ENCODE results near the gene PIK3CD. TPM values are rescaled to one million over a fixed set of nuclear protein-coding genes. Genes with fewer than 3 reads are reported as not detected.

Gene PIK3CD
- total and polyA plus RNA-seq, 2 experiments from 2014 or later, result 6.6 to 32.1 TPM

DNA sequence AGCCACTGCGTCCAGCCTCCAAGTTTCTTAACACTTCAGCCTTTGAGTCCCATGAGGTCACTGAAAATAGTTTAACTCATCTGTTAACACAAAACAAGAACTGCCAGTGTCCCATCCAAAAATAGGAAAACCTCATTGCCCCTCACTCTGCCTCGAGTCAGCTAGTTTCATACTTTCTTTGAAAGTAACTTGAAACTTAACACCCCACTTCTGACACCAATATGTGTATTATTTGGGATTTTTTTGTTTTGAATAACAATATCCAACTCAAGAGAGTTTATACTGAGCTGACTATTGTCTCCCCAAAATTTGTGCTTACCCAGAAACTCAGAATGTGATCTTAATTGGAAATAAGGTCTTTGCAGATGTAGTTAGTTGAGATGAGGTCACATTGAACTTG, 16.9 kb upstream of the PIK3CD start:
- no peaks in the 10 kb centered on the region for H3F3A ChIP-seq (replicated peaks; ENCODE audit: low read depth)
- Mint-ChIP-seq H3K27ac (no peak overlapping the region), H3K27me3 (ENCODE audit: insufficient read depth, low read depth, poor library complexity) (peaks cover 1% of the 10 kb centered on the region), H3K4me3 (no peak overlapping the region), H3K9me3 (no peaks in the 10 kb centered on the region; the same call in 1 of the 3 replicates), H3K4me1 (peaks cover 3% of the 10 kb centered on the region; the same call in 1 of the 3 replicates), H3K36me3 (ENCODE audit: low read depth) (no peaks in the 10 kb centered on the region)
- H3K79me2 ChIP-seq (replicated peaks; ENCODE audit: insufficient read depth), result no peaks in the 10 kb centered on the region
- no peaks in the 10 kb centered on the region for H3K27me3 ChIP-seq (ENCODE audit: insufficient read depth)
- H2AFZ ChIP-seq, result no peak overlapping the region
- no peak for TF ChIP-seq CREB1 (CRISPR knock-in tag; IDR thresholded peaks at IDR 0.05; ENCODE audit: low read depth)
- TF ChIP-seq, protein P1, sequence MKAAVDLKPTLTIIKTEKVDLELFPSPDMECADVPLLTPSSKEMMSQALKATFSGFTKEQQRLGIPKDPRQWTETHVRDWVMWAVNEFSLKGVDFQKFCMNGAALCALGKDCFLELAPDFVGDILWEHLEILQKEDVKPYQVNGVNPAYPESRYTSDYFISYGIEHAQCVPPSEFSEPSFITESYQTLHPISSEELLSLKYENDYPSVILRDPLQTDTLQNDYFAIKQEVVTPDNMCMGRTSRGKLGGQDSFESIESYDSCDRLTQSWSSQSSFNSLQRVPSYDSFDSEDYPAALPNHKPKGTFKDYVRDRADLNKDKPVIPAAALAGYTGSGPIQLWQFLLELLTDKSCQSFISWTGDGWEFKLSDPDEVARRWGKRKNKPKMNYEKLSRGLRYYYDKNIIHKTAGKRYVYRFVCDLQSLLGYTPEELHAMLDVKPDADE (IDR thresholded peaks at IDR 0.05), result no peak
- no peak for TF ChIP-seq POLR2AphosphoS5 (IDR thresholded peaks at IDR 0.05; ENCODE audit: low read depth)
- no peak for TF ChIP-seq EZH2phosphoT487 (IDR thresholded peaks at IDR 0.05; ENCODE audit: unreplicated experiment)
- TF ChIP-seq, protein P2, sequence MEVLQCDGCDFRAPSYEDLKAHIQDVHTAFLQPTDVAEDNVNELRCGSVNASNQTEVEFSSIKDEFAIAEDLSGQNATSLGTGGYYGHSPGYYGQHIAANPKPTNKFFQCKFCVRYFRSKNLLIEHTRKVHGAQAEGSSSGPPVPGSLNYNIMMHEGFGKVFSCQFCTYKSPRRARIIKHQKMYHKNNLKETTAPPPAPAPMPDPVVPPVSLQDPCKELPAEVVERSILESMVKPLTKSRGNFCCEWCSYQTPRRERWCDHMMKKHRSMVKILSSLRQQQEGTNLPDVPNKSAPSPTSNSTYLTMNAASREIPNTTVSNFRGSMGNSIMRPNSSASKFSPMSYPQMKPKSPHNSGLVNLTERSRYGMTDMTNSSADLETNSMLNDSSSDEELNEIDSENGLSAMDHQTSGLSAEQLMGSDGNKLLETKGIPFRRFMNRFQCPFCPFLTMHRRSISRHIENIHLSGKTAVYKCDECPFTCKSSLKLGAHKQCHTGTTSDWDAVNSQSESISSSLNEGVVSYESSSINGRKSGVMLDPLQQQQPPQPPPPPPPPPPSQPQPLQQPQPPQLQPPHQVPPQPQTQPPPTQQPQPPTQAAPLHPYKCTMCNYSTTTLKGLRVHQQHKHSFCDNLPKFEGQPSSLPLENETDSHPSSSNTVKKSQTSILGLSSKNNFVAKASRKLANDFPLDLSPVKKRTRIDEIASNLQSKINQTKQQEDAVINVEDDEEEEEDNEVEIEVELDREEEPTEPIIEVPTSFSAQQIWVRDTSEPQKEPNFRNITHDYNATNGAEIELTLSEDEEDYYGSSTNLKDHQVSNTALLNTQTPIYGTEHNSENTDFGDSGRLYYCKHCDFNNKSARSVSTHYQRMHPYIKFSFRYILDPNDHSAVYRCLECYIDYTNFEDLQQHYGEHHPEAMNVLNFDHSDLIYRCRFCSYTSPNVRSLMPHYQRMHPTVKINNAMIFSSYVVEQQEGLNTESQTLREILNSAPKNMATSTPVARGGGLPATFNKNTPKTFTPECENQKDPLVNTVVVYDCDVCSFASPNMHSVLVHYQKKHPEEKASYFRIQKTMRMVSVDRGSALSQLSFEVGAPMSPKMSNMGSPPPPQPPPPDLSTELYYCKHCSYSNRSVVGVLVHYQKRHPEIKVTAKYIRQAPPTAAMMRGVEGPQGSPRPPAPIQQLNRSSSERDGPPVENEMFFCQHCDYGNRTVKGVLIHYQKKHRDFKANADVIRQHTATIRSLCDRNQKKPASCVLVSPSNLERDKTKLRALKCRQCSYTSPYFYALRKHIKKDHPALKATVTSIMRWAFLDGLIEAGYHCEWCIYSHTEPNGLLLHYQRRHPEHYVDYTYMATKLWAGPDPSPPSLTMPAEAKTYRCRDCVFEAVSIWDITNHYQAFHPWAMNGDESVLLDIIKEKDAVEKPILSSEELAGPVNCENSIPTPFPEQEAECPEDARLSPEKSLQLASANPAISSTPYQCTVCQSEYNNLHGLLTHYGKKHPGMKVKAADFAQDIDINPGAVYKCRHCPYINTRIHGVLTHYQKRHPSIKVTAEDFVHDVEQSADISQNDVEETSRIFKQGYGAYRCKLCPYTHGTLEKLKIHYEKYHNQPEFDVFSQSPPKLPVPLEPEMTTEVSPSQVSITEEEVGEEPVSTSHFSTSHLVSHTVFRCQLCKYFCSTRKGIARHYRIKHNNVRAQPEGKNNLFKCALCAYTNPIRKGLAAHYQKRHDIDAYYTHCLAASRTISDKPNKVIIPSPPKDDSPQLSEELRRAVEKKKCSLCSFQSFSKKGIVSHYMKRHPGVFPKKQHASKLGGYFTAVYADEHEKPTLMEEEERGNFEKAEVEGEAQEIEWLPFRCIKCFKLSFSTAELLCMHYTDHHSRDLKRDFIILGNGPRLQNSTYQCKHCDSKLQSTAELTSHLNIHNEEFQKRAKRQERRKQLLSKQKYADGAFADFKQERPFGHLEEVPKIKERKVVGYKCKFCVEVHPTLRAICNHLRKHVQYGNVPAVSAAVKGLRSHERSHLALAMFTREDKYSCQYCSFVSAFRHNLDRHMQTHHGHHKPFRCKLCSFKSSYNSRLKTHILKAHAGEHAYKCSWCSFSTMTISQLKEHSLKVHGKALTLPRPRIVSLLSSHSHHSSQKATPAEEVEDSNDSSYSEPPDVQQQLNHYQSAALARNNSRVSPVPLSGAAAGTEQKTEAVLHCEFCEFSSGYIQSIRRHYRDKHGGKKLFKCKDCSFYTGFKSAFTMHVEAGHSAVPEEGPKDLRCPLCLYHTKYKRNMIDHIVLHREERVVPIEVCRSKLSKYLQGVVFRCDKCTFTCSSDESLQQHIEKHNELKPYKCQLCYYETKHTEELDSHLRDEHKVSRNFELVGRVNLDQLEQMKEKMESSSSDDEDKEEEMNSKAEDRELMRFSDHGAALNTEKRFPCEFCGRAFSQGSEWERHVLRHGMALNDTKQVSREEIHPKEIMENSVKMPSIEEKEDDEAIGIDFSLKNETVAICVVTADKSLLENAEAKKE (CRISPR knock-in tag; IDR thresholded peaks at IDR 0.05), result no peak
- TF ChIP-seq, protein P3, sequence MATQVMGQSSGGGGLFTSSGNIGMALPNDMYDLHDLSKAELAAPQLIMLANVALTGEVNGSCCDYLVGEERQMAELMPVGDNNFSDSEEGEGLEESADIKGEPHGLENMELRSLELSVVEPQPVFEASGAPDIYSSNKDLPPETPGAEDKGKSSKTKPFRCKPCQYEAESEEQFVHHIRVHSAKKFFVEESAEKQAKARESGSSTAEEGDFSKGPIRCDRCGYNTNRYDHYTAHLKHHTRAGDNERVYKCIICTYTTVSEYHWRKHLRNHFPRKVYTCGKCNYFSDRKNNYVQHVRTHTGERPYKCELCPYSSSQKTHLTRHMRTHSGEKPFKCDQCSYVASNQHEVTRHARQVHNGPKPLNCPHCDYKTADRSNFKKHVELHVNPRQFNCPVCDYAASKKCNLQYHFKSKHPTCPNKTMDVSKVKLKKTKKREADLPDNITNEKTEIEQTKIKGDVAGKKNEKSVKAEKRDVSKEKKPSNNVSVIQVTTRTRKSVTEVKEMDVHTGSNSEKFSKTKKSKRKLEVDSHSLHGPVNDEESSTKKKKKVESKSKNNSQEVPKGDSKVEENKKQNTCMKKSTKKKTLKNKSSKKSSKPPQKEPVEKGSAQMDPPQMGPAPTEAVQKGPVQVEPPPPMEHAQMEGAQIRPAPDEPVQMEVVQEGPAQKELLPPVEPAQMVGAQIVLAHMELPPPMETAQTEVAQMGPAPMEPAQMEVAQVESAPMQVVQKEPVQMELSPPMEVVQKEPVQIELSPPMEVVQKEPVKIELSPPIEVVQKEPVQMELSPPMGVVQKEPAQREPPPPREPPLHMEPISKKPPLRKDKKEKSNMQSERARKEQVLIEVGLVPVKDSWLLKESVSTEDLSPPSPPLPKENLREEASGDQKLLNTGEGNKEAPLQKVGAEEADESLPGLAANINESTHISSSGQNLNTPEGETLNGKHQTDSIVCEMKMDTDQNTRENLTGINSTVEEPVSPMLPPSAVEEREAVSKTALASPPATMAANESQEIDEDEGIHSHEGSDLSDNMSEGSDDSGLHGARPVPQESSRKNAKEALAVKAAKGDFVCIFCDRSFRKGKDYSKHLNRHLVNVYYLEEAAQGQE (IDR thresholded peaks at IDR 0.05; ENCODE audit: unreplicated experiment), result no peak
- no peak for TF ChIP-seq NANOG (IDR thresholded peaks at IDR 0.05; ENCODE audit: borderline replicate concordance)
- no peak for TF ChIP-seq STAT1 (IDR thresholded peaks at IDR 0.05; ENCODE audit: unreplicated experiment)
- TF ChIP-seq ZNF331 (CRISPR knock-in tag; IDR thresholded peaks at IDR 0.05; ENCODE audit: low read depth), result no peak
- TF ChIP-seq JUNB (IDR thresholded peaks at IDR 0.05; ENCODE audit: unreplicated experiment), result no peak
- TF ChIP-seq EZH2 (IDR thresholded peaks at IDR 0.05; ENCODE audit: low read depth, unreplicated experiment), result no peak
- TF ChIP-seq, protein P4, sequence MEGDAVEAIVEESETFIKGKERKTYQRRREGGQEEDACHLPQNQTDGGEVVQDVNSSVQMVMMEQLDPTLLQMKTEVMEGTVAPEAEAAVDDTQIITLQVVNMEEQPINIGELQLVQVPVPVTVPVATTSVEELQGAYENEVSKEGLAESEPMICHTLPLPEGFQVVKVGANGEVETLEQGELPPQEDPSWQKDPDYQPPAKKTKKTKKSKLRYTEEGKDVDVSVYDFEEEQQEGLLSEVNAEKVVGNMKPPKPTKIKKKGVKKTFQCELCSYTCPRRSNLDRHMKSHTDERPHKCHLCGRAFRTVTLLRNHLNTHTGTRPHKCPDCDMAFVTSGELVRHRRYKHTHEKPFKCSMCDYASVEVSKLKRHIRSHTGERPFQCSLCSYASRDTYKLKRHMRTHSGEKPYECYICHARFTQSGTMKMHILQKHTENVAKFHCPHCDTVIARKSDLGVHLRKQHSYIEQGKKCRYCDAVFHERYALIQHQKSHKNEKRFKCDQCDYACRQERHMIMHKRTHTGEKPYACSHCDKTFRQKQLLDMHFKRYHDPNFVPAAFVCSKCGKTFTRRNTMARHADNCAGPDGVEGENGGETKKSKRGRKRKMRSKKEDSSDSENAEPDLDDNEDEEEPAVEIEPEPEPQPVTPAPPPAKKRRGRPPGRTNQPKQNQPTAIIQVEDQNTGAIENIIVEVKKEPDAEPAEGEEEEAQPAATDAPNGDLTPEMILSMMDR (conservative IDR thresholded peaks at IDR 0.05; ENCODE audit: low read depth in 2 of 2), result no peak
- no peak for TF ChIP-seq ZNF114 (CRISPR knock-in tag; IDR thresholded peaks at IDR 0.05)
- no peak overlapping the region for H3K4me3 ChIP-seq
- H3K4me2 ChIP-seq, result no peak overlapping the region
- no peak for ATAC-seq
- H4K20me1 ChIP-seq (replicated peaks; ENCODE audit: insufficient read depth), result no peaks in the 10 kb centered on the region
- H3K4me1 ChIP-seq (ENCODE audit: insufficient read depth), result no peaks in the 10 kb centered on the region
- no peaks in the 10 kb centered on the region for H3K9me2 ChIP-seq (ENCODE audit: insufficient read depth)
- H3K27ac ChIP-seq (ENCODE audit: low read depth), result no peak overlapping the region
- H3K36me3 ChIP-seq (ENCODE audit: insufficient read depth), result no peaks in the 10 kb centered on the region
- DNase-seq (ENCODE audit: low spot score), result no peak
